LNCaP clone FGC (cell line): Measurements from ENCODE around the gene MYOZ3.

Experiments
- DNase-seq: peaks from one replicate; pipeline ENCODE4 v3.0.0-alpha.2; 2011; ENCODE audit warnings: low read depth
- H3K4me3 ChIP-seq: 2 replicates; pipeline ENCODE4 v1.5.1; 2011; ENCODE audit warnings: mild to moderate bottlenecking, low read depth, low read length, control low read depth
- CTCF ChIP-seq: IDR thresholded peaks from 2 replicates; pipeline ENCODE4 v1.5.1; 2012; ENCODE audit warnings: mild to moderate bottlenecking; ENCODE audit not compliant: control insufficient read depth, insufficient read depth; ENCODE audit errors: extremely low read depth

The MYOZ3 gene

GRCh38 chr5:150670948-150671310, 9.9 kb downstream of the MYOZ3 start:
- TF ChIP-seq CTCF: no peak
- no peak for DNase-seq
- H3K4me3 ChIP-seq: no peak overlapping the region

DNA sequence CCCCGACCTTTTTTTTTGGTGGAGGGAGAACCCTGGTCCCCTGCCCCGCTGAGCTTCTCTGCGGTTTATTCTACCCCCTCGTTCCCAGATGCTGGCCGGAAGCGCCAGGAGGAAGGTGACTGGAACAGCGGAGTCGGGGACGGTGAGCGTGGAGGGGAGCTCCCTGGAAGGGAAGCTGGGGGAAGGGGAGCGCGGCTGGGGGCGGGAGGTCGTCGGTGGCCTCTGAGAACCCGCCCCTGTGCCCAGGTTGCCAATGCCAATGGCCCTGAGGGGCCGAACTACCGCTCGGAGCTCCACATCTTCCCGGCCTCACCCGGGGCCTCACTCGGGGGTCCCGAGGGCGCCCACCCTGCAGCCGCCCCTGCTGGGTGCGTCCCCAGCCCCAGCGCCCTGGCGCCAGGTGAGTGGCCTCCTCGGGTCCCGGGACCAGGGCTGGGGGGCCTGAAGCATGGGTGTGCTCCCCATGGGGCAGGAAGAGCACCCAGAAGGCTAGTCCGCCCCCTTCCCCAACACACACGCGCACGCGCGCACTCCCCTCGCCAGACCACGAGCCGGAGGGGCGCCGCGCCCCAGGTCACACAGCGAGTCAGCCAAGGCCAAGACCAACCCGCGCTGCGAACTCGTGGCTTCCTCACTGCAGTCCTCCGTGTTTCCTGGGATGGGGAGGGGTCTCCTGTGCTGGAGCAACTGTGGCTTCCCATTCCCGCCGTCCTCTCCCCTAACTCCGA, 10.6 kb downstream of the MYOZ3 start:
- no peak overlapping the region for H3K4me3 ChIP-seq
- no peak for TF ChIP-seq CTCF

DNA sequence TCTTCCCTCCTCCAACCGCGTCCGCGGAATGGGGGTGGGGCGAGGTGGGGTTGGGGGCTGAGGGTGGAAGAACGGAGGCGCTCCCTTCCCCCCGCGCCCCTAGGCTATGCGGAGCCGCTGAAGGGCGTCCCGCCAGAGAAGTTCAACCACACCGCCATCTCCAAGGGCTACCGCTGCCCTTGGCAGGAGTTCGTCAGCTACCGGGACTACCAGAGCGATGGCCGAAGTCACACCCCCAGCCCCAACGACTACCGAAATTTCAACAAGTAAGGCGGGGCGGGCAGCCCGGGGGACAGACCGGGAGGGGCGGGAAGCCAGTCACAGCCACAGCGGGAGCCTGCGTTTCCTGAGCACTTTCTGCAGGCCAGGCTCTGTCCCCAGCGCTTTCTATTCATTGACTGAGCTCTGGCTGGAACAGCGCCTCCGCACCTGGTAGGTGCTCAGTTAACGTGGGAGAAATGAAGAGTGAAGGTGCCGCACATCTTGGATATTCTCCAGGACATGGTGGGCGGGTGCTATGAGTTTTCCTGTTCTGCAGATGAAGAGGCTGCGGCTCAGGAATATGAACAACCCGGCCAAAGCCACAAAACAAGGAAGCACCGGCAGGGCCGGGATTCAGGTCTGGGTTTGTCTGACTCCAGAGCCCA, 11.3 kb downstream of the MYOZ3 start:
- no peak for TF ChIP-seq CTCF
- DNase-seq: no peak
- H3K4me3 ChIP-seq: no peak overlapping the region

More for the DNA sequence above, 10.6 kb downstream of the MYOZ3 start:
- no peak for DNase-seq

DNA sequence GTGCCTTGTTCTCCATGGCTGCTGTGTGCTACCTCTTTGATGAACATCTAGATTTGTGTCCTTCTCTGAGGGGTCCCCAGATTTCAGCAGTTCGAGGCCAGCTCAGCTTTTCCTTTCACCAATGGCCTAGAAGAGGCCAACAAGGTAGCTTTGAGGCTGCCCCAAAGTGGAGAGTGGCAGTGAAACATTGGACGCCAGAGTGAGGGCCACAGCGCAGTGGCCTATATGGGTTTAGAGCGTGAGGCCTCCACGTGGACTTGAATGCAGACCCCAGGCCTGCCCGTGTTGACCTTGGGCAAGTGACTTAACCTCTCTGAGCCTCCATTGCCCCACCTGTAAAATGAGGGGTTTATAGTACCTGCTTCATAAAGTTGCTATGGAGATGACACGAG, 11.8 kb downstream of the MYOZ3 start:
- no peak for TF ChIP-seq CTCF
- DNase-seq: no peak
- H3K4me3 ChIP-seq: no peak overlapping the region

- no peak for DNase-seq
- H3K4me3 ChIP-seq: no peak overlapping the region
- no peak for TF ChIP-seq CTCF
These were observed 13.3 kb downstream of the MYOZ3 start for GRCh38 chr5:150674341-150674821.

- H3K4me3 ChIP-seq: no peak overlapping the region
- no peak for DNase-seq
- no peak for TF ChIP-seq CTCF
These were observed 14.0 kb downstream of the MYOZ3 start for GRCh38 chr5:150675069-150675468.
